Measurements from ENCODE around the gene RHOXF2B. TPM values are rescaled to one million over a fixed set of nuclear protein-coding genes. Genes with fewer than 3 reads are reported as not detected.
"Not testable (repeated sequence)": the region's sequence is repeated elsewhere in the genome, so short reads cannot be mapped to it uniquely, and the experiment has no call there.

RHOXF2B gene
- total RNA-seq, 1 donor from 2014 or later, result not detected

- Mint-ChIP-seq H3K27ac (ENCODE audit: unreplicated experiment) (no peak overlapping the region), H3K4me3 (ENCODE audit: unreplicated experiment) (no peak overlapping the region)
- no peak for TF ChIP-seq CTCF (IDR thresholded peaks at IDR 0.05; ENCODE audit: unreplicated experiment)
Measured at GRCh38 chrX:120109378-120109777, 31.9 kb upstream of the RHOXF2B start.

DNA sequence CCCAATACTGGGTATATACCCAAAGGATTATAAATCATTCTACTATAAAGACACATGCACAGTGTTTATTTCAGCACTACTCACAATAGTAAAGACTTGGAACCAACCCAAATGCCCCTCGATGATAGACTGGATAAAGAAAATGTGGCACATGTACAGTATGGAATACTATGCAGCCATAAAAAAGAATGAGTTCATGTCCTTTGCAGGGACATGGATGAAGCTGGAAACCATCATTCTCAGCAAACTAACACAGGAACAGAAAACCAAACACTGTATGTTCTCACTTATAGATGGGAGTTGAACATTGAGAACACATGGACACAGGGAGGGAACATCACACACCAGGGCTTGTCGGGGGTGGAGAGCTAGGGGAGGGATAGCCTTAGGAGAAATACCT, 27.2 kb upstream of the RHOXF2B start:
- not testable (repeated sequence) for H3K9me3 Mint-ChIP-seq (ENCODE audit: unreplicated experiment); H3K4me1 Mint-ChIP-seq (ENCODE audit: unreplicated experiment); H3K27me3 Mint-ChIP-seq (ENCODE audit: unreplicated experiment); DNase-seq (ENCODE audit: low spot score); H3K27ac Mint-ChIP-seq (ENCODE audit: unreplicated experiment); H3K36me3 Mint-ChIP-seq (ENCODE audit: low read depth, unreplicated experiment); H3K4me3 Mint-ChIP-seq (ENCODE audit: unreplicated experiment)

More at GRCh38 chrX:120109378-120109777, 31.9 kb upstream of the RHOXF2B start:
- DNase-seq (ENCODE audit: low spot score), result no peak
- Mint-ChIP-seq H3K4me1 (ENCODE audit: unreplicated experiment) (no peaks in the 10 kb centered on the region), H3K9me3 (ENCODE audit: unreplicated experiment) (no peaks in the 10 kb centered on the region), H3K36me3 (ENCODE audit: low read depth, unreplicated experiment) (no peaks in the 10 kb centered on the region), H3K27me3 (ENCODE audit: unreplicated experiment) (no peaks in the 10 kb centered on the region)

GRCh38 chrX:120101057-120101456, 23.6 kb upstream of the RHOXF2B start:
- not testable (repeated sequence) for H3K4me1 Mint-ChIP-seq (ENCODE audit: unreplicated experiment); H3K27me3 Mint-ChIP-seq (ENCODE audit: unreplicated experiment); H3K36me3 Mint-ChIP-seq (ENCODE audit: low read depth, unreplicated experiment); H3K4me3 Mint-ChIP-seq (ENCODE audit: unreplicated experiment); H3K27ac Mint-ChIP-seq (ENCODE audit: unreplicated experiment); H3K9me3 Mint-ChIP-seq (ENCODE audit: unreplicated experiment); DNase-seq (ENCODE audit: low spot score)

GRCh38 chrX:120090208-120090607, 12.7 kb upstream of the RHOXF2B start:
- no peak for TF ChIP-seq CTCF (IDR thresholded peaks at IDR 0.05; ENCODE audit: unreplicated experiment)
- peaks cover 2% of the 10 kb centered on the region for H3K27me3 Mint-ChIP-seq (ENCODE audit: unreplicated experiment)
- H3K27ac Mint-ChIP-seq (ENCODE audit: unreplicated experiment), result no peak overlapping the region
- H3K36me3 Mint-ChIP-seq (ENCODE audit: low read depth, unreplicated experiment), result no peaks in the 10 kb centered on the region
- no peak for DNase-seq (ENCODE audit: low spot score)
- no peak overlapping the region for H3K4me3 Mint-ChIP-seq (ENCODE audit: unreplicated experiment)
- H3K4me1 Mint-ChIP-seq (ENCODE audit: unreplicated experiment), result no peaks in the 10 kb centered on the region
- no peaks in the 10 kb centered on the region for H3K9me3 Mint-ChIP-seq (ENCODE audit: unreplicated experiment)

GRCh38 chrX:120087289-120088017, 10.0 kb upstream of the RHOXF2B start:
- H3K9me3 Mint-ChIP-seq (ENCODE audit: unreplicated experiment), result no peaks in the 10 kb centered on the region
- H3K4me1 Mint-ChIP-seq (ENCODE audit: unreplicated experiment), result no peaks in the 10 kb centered on the region
- no peak for TF ChIP-seq CTCF (IDR thresholded peaks at IDR 0.05; ENCODE audit: unreplicated experiment)
- H3K27ac Mint-ChIP-seq (ENCODE audit: unreplicated experiment), result no peak overlapping the region
- peaks cover 2% of the 10 kb centered on the region for H3K27me3 Mint-ChIP-seq (ENCODE audit: unreplicated experiment)
- H3K36me3 Mint-ChIP-seq (ENCODE audit: low read depth, unreplicated experiment), result no peaks in the 10 kb centered on the region
- DNase-seq (ENCODE audit: low spot score), result no peak
- no peak overlapping the region for H3K4me3 Mint-ChIP-seq (ENCODE audit: unreplicated experiment)

DNA sequence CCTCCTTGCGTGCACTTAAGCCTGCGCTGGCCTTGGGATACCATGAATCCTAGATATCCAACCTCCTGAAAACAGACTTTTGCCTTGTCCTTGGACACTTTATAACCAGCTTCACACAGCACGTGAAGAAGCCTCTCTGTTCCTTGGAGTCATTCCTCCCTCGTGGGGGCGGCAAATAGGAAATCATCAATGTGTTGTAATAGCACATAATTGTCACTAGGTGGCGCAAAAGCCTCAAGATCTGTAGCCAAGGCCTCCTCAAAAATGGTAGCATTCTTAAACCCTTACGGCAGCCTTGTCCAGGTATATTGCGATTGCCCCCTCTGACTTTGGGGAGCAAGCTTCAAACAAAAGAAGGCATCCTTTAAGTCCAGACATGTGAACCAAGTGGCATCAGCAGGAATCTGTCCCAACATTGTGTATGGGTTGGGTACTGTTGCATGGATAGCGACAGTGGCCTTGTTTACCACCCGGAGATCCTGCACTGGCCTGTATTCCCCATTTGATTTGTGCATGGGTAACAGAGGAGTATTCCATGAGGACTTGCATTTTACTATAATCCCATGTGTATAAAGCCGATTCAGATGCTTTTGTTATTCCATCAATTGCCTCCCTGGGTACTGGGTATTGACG, 8.2 kb upstream of the RHOXF2B start:
- not testable (repeated sequence) for H3K4me1 Mint-ChIP-seq (ENCODE audit: unreplicated experiment); H3K9me3 Mint-ChIP-seq (ENCODE audit: unreplicated experiment); H3K4me3 Mint-ChIP-seq (ENCODE audit: unreplicated experiment); H3K27ac Mint-ChIP-seq (ENCODE audit: unreplicated experiment); H3K36me3 Mint-ChIP-seq (ENCODE audit: low read depth, unreplicated experiment); DNase-seq (ENCODE audit: low spot score); H3K27me3 Mint-ChIP-seq (ENCODE audit: unreplicated experiment)

- not testable (repeated sequence) for H3K4me1 Mint-ChIP-seq (ENCODE audit: unreplicated experiment); H3K4me3 Mint-ChIP-seq (ENCODE audit: unreplicated experiment); DNase-seq (ENCODE audit: low spot score); H3K36me3 Mint-ChIP-seq (ENCODE audit: low read depth, unreplicated experiment); H3K27ac Mint-ChIP-seq (ENCODE audit: unreplicated experiment); H3K27me3 Mint-ChIP-seq (ENCODE audit: unreplicated experiment); H3K9me3 Mint-ChIP-seq (ENCODE audit: unreplicated experiment)
Measured at GRCh38 chrX:120066169-120066568, 11.3 kb downstream of the RHOXF2B start.

DNA sequence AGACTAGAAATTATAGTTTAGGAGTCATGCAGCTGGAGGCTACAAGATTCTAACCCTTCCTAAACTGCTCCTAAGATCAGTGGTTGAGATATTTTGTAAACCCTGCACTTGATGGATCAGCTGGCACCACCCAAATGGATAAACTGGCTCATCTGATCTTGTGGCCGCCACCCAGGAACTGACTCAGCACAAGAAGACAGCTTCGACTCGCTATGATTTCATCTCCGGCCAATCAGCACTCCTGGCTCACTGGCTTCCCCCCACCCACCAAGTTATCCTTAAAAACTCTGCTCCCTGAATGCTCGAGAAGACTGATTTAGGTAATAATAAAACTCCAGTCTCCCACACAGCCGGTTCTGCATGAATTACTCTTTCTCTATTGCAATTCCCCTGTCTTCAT, 34.8 kb downstream of the RHOXF2B start:
- not testable (repeated sequence) for H3K27me3 Mint-ChIP-seq (ENCODE audit: unreplicated experiment); H3K36me3 Mint-ChIP-seq (ENCODE audit: low read depth, unreplicated experiment); DNase-seq (ENCODE audit: low spot score); H3K4me3 Mint-ChIP-seq (ENCODE audit: unreplicated experiment); H3K4me1 Mint-ChIP-seq (ENCODE audit: unreplicated experiment); H3K9me3 Mint-ChIP-seq (ENCODE audit: unreplicated experiment); H3K27ac Mint-ChIP-seq (ENCODE audit: unreplicated experiment)

DNA sequence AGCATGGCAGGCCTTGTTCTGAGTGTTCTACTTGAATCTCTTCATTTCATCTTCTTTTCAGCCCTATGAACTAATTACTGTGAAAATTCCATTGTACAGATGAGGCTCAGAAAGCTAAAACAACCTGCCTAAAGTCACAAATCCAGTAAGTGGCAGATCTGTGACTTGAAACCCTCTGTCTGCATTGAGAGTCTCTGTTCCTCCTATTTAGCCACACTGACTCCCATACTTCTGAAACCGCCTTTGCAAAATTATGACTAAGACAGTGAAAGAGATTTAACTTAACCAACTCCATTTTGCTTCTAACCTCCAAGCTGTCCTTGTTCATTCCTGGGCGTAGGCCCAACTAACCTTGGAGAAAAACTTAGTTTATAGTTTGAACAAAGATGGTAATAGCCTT, 35.2 kb downstream of the RHOXF2B start:
- H3K27ac Mint-ChIP-seq (ENCODE audit: unreplicated experiment); H3K4me1 Mint-ChIP-seq (ENCODE audit: unreplicated experiment); DNase-seq (ENCODE audit: low spot score); H3K36me3 Mint-ChIP-seq (ENCODE audit: low read depth, unreplicated experiment); H3K4me3 Mint-ChIP-seq (ENCODE audit: unreplicated experiment); H3K9me3 Mint-ChIP-seq (ENCODE audit: unreplicated experiment); H3K27me3 Mint-ChIP-seq (ENCODE audit: unreplicated experiment): not testable (repeated sequence)
